ENCODE data around the gene QSOX2. TPM values are rescaled to one million over a fixed set of nuclear protein-coding genes. Genes with fewer than 3 reads are reported as not detected.

The QSOX2 gene
- total RNA-seq, 2 experiments from 2014 or later = 17.8 to 18.2 TPM

DNA sequence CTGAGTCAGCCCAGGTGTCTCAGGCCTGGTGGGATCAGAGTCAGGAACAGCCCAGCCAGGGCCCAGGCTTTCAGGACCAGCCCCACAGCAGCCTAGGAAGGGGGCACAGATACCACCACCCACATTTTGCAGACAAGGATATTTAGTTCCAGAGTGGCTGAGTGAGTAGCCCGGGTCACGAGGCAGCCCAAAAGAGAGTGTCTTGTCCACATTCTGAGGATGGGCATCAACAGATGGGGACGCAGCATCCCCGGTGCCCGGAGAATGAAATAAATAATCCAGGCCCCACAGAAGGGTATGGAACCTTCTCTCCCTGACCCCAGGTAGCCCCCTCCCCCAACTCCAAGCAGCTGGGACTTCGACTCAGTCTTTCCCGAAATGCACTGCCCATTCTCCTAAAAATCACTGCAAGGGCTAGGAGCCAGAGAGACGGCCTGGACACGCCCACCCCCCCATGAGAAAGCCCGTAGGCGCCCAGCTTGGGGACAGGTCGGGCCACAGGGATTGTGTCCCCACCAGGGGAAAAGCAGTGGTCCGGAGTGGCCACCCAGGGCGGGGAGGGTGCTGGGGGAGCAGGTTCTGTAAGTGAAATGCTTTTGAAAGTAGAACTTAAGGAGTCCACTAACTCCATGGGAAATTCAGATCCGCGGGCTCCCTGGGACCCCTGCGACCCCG is 47.5 kb downstream of the QSOX2 start:
- ChIA-PET CTCF (no interaction called here), POLR2A (no interaction called here)

DNA sequence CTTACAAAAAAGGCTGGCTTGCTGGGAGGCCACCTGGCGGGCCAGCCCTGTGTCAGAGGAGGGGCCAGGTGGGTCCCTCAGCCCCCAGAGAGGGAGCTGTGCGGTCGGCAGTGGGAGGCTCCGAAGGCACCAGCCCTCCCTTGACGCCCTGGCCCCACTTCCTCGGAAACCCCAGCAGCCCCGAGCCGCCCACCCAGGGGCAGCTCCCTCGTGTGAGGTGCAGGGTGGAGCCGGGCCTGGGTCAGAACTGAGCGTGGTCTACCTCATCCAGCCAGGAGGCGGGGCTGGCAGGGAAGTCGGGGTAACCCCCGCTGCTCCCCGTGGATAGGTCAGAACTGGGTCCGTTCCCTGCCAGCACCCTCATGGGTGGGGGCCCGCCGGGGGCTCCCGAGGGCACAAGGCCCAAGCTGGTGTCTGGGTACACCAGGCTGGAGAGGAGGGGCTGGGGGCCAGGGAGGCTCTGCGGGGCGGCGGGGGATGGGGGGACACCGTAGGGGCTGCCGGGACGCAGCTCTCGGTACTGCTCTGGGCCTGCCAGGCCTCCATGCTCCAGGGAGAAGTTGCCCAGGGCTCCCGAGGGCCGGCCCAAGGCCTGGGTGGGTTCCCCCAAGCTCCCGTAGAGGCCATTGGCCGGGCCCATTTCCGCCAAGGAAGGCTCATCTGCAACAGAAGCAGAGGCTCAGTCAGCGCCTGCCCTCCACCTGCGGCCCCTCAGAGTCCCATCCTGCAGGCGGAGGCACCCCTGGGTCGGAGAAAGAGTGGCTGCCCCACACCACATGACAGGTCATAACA is 48.3 kb downstream of the QSOX2 start:
- ChIA-PET POLR2A (no interaction called here), CTCF (no interaction called here)

DNA sequence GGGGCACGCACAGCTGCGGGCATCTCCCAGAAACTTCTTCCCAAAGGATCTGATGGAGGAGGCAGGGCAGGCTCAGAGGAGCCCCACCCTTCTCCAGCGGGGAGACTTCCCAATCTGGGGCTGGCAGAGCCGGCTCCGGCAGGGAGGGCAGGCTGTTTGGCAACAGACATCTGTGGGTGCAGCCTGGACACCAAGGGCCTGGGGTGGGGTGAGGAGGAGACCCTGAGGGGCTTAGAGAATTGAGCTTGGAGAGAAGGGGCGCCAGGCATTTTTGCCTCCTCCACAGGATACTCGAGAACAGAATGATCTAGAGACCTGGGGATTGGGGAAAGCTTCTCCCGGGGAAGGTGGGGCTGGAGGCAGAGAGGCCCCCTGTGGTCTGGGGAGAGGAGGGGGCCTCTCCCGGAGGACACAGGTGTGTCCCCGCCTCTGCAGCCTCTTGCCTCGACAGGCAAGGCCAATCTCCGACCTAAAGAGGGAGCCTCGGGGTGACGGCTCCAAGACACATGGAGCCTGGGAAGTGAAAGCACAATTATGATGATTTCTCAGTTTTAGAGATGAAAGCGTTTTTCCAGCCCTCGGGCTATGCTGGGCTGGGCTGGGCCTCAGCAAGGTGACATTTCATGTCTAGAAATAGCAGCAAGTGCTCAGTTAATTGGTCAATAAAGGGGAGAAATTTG is 49.1 kb downstream of the QSOX2 start:
- ChIA-PET CTCF (no interaction called here), POLR2A (no interaction called here)

DNA sequence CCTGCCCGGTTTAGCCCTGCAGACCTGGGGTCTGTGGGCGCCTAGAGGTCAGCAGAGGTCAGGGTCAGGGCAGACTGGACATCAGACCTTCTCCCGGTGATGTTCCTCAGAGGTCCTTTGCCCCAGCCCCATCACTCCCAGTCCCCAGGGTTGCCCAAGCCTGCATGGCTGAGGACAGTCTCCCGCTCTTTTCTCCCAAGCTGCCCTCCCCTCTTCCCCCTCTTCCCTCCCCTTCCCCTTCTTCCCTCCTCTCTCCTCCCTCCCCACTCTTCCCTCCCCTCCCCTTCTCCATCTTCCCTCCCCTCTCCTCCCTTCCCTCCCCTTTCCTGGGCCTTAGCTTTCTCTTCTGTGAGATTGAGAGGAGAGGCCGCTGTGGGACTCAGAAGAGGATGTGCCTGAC is 51.1 kb downstream of the QSOX2 start:
- POLR2A ChIA-PET = no interaction called here
- CTCF ChIA-PET = no interaction called here

DNA sequence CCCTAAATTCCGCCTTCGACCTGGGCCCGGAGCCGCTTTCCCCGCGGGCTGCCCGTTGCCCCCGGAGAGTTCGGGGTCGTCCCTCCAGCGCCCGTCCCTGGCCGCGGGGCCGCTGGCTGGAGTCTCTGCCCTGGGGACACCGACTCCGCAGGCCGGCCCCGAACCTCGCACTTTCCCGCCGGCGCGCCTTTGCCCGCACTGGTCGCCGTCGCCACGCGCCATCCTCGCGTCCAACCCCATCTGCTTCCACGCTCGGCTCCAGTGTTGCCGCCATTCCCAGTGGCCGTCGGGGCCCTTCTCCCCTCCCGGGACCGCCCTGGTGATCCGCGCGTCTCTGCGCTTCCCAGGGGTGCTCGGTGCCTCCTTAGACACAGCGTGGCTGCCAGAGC is 51.7 kb downstream of the QSOX2 start:
- ChIA-PET POLR2A (no interaction called here), CTCF (no interaction called here)

DNA sequence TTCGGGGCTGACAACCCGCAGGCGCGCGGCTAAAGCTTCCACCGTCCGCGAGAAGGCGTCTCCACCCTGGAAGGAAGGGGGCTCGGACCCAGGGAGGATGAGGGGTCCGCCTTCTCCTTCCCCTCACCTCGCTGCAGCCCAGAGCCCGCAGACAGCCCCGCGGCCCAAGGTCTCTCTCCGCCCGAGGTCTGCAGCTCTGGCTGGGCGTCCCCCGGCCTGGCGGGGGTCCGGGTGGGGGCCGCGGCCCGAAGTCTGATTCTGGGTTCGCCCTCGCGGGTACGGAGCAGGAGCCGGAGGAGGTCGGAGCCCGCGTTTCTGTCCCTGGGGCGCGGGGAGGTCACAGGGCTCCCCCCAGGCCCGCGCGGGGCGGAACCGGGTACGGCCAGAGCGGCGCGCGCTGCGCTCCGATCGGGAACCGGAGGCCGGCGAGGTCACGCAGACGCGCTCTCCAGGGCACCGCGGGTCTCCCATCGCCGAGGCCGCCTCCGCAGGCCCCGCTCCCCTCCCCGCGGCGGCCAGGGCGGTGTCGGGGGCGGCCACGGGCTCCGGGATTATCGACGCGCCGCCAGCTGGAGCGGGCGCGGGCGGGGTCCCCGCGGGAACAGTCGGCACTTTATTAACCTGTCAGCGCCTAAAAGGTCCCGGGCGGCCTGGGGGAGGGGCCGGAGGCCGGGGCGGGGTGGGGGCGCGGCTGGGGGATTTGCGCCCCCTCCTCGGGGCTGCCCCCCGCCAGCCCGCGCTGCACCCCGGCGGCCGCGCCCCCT is 52.3 kb downstream of the QSOX2 start:
- ChIA-PET CTCF (no interaction called here), POLR2A (no interaction called here)

DNA sequence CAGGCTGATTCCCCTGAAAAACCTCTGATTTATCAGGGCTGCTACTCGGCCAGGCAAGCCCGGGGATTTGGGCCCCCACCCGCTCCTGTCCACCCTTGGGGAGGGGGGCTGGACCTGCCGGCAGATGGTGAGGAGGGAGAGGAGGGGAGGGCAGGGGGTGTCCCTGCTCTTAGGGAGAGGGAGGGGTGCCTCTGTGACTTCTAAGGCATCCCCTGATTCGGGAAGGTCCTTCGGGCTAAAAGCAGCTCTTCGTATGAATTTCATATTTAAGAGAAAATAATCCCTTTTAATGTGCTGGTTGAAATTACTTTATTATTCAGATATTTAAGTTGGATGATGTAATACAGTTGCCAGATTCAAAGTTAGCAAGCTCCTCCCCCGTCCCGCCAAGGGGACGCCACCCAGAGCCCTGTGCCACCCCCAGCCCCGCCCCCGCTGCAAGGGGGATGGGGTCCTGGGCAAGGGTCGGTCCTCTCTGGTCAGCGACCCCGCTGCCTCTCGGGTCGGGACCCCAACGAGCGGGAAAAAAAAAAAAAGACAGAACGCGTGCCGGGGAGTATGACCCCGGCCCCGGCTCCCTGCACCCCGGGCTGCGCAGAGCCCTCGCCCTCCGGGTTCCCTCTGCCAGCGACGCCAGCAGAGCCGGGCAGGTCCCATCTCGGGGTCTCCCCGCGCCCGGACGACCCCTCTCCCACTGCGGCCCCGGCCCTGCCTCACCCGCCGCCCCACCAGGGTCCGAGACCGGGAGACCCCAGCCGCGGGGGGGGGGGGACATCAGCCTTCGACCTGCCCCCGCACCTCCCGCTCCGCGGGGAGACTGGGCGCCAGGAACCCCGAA is 53.1 kb downstream of the QSOX2 start:
- ChIA-PET CTCF (no interaction called here), POLR2A (no interaction called here)

DNA sequence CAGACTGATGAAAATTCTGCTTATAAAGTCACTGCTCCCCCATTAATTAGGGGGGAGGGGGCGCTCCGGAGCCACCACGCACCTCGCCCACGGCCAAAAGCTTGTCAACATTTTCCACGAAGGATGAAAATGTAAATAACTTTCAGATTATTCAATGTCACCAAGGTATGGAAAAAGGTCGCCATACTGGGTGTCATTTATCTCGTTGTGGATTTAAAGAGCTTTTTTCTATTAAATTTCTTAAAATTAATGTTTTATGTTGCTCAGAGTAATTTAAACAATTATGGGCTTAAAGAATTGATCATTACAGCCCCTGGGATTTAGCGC is 53.7 kb downstream of the QSOX2 start:
- POLR2A ChIA-PET = no interaction called here
- CTCF ChIA-PET = no interaction called here

DNA sequence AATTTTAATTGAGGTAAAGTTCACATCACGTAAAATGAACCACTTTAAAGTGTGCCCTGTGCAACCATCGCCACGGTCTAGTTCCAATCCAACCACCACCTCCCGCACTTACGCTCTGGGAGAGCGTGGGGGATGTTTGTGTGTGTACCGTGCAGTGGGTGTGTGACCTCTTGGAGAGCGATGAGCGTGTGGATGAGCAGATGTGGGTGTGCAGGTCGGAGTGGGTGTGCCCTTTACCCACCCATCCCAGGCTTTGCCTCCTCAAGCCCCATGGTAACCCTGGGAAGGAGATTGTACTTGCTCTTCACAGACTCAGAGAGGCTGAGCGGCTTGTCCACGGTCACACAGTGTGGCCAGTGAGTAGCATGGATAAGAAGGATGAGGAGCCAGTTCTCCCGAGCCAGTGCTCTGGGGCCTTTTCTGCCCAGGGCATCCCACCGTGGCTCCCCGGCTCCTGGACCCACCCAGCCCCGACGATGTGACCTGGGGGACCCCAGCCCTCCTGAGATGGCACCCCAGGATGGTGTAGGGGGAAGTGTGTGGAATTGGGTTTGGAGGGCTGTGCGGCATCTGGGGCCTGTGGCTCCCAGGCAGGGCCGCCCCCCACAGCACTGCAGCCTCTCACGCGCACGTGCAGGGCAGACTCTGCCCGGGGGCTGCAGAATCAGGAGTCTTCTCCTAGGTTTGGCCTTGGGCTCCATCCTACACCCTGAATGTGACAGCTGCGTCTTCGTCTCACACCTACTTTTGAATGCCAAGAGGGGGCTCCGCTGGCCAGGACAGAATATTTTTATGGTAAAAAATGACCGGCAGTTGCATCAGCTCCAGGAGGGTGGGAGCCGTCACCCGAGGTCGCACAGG is 54.3 kb downstream of the QSOX2 start:
- CTCF ChIA-PET = no interaction called here
- POLR2A ChIA-PET = no interaction called here

DNA sequence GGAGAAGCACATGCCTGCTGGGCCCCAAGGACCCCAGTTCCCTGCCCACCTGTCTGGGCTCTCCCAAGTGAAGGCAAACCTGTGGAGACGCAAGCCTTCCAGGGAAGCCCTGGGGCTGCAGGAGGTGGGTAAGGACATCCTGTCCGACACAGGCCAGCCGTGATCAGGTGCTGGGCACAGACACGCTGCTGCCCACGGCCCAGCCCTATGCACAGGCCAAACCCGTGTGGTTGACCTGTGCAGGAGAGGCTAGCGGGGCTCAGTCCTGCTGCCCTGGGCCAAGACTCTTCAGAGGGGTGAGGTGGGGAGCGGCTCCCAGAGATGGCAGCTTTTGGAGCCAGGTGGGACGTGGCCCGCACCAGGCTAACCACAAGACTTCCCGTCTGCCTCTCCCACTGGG is 55.0 kb downstream of the QSOX2 start:
- POLR2A ChIA-PET = no interaction called here

DNA sequence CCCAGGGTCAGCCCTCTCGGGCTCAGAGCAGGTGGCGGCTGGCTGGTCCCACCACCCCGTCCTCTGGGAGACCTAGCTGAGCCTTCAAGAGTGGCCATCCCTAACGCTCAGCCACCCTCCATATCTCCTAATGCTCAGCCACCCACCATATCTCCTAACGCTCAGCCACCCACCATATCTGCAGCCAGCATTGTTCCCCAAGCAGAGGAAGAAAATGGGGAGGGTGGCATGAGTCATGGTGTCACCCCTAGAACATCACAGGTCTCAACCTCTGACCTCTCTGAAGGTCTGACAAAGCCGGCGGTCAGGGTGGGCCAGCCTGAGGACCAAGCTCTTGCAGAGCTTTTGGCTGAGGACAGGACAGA is 55.4 kb downstream of the QSOX2 start:
- CTCF ChIA-PET = no interaction called here

More for the DNA sequence above, 55.0 kb downstream of the QSOX2 start:
- CTCF ChIA-PET = no interaction called here

DNA sequence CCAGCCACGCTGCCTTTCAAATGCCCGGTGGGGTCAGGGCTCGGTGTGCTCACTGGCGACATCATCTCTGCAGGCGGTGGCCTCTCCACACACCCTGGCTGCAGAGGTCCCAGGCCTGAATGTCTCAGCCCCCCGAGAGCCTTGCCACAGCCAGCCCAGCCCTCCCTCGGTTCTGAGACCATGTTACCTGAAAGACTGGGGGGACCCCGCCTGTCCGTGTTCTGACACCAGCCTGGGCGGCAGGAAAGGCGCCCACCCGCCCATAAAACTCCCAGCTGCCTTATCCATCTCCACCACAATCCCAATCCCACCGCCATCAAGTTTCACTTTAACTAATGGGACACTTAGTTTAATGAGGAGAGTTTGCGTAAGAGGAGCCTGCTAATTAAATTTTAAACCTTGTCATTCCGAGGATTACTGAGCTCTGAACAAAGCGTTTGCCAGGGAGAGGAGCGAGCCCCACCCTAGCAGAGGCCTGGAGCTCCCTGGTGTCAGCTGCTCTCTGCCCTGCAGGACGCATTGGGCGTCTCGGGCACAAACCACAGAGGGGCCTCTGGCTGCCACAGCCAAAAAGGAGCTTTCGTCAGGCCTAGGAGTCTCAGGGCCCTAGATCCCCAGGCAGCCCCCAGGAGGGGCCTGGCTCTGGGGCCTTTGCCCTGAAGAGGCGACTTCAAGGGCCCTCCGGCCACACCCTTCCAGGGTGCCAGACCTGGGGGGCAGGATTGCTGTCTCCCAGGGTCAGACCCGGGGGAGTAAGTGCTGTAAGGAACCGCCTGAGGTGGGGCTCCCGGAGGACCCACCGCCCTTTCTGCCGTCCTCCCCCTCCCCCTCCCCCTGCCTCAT is 56.0 kb downstream of the QSOX2 start:
- ChIA-PET POLR2A (no interaction called here), CTCF (no interaction called here)

More for the DNA sequence above, 55.4 kb downstream of the QSOX2 start:
- POLR2A ChIA-PET = no interaction called here

DNA sequence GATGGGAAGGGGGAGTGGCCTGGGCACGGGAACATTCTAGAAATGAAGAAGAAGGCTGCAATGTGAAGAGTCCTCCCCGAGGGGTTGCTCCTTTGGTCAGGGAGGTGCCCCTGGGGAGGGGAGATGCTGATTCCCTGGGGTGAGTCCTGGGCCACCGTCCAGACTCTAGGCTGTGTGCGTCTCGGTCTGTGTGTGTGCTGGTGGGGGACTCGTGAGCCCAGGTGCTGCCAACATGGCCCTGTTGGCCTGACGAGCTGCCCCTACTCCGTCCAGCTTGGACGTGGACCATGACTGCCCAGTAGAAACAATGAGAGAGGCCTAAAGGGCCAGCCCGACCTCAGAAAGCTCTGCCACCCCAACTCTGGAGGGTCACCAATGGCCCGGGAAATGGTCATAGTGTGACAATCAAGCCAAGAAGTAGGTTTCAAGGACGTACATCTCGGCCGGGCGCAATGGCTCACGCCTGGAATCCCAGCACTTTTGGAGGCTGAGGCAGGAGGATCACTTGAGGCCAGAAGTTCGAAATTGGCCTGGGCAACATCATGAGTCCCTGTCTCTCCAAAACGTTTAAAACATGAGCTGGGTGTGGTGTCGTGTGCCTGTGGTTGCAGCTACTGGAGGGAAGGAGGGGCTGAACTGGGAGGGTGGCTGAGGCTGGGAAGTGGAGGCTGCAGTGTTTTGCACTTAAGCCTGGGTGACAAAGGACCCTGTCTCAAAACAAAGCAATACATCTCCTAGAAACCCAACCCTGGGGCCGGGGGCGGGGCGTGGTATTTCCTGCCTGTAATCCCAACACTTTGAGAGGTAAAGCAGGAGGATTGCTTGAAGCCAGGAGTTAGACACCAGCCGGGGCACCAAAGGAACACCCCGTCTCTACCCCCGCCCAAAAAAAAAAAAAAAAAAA is 57.7 kb downstream of the QSOX2 start:
- ChIA-PET POLR2A (interaction anchor here (0.7 kb wide), 1 partner anchor 15 kb away, joined by 10 read pairs; no protein-coding TSS in a partner anchor), CTCF (interaction anchor here (0.6 kb wide), 1 partner anchor 37 kb away, joined by 3 read pairs; no protein-coding TSS in a partner anchor)

DNA sequence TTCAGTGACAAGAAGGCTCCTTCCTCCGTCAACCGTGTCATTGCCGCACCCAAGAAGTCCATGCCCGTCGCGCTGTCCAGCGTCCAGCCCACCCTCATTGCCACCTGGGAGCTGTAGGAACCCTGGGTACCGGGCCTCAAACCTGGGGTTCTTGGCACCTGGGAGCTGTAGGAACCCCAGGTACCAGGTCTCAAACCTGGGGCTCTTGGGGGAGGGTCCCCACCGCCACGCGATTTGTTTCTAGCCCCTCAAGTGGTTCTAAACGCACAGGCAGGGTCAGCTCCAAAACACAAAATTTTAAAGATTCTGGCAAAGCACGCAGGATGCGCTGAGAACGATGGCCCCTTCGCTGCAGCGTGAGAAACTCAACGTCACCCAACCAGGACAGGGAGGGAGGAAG is 58.4 kb downstream of the QSOX2 start:
- ChIA-PET POLR2A (no interaction called here), CTCF (no interaction called here)

DNA sequence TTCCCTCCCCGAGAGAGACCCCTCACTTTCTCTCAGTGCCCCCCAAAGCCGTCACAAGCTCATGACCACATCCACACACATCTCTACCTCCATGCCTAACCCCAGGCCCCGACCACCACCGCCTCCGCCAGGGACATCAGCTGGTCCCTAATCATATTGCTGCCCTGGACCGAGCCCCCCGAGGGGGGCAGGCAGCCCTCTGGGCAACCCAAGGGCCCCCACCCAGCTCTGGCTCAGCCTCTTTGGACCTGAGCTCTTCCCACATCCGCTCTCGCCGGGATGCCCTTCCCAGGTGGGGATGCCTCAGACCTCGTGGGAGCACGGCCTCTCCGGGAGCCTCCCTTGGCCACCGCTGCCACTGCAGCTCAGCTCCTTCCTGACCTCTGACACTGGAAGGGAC is 59.2 kb downstream of the QSOX2 start:
- POLR2A ChIA-PET = no interaction called here
- CTCF ChIA-PET = interaction anchor here (1.0 kb wide), 1 partner anchor 40 kb away, joined by 3 read pairs; no protein-coding TSS in a partner anchor

DNA sequence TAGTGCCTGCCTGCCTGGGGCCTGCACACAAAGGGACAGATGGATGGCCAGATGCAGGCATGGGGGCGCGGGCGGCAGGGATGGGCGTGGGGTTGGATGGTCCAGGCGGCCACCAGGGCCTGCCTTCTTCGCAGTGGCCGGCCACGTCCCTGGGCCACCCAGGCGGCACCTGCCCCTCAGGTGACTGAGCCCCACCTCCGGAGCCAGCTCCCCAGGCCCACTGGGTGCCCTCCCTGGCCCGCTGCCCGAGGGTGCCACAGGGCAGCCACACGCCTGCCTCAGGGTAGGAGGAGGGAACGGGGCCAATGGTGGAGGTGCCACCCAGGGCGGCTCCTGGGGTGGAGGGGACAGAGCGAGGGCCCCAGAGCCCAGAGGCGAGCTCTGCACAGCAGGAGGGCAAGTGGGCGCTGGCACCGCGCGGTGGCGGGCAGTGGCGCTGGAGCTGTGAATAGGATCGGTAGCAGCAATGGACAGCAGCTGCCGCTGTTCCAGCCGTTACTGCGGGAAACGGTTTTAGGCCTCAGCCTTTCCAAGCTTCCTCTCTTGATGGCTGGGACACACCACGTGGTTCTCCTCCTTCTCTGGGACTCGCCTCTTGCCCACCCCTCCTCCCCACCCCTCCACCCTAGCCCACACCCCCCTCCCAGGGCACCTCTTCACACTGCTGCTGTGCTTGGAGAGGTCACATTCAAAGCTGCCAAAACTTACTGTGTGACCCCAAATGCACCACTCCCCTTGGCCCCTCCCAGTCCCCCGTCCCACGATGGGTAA is 59.8 kb downstream of the QSOX2 start:
- ChIA-PET CTCF (interaction anchor here (1.0 kb wide), 1 partner anchor 41 kb away, joined by 3 read pairs; no protein-coding TSS in a partner anchor), POLR2A (no interaction called here)
